Neutrophil (primary cell): ENCODE measurements around the gene ITPK1.

ENCODE experiments used
- H3K27ac ChIP-seq: fragments of 200-600 bp; sonication (generic); 2 replicates; pipeline ENCODE4 v1.5.1; 2016; ENCODE audit warnings: mild to moderate bottlenecking, moderate library complexity
- H3K27me3 ChIP-seq: fragments of 200-600 bp; sonication (generic); 2 replicates; pipeline ENCODE4 v1.6.0; 2016; ENCODE audit warnings: mild to moderate bottlenecking
- H3K36me3 ChIP-seq: fragments of 200-600 bp; sonication (generic); 2 replicates; pipeline ENCODE4 v1.5.1; 2017
- H3K4me1 ChIP-seq, 2 experiments: fragments of 200-600 bp in 1 of 2; sonication (generic) in 1 of 2; 1 replicate in 1 of 2; 2 replicates in 1 of 2; pipeline versions ENCODE4 v1.5.1 to v1.6.1; 2013 to 2016; ENCODE audit warnings: low read depth in 1 of 2, low read length in 1 of 2, mild to moderate bottlenecking in 1 of 2, moderate library complexity in 1 of 2; ENCODE audit not compliant: control insufficient read depth in 1 of 2, insufficient read depth in 1 of 2
- H3K4me3 ChIP-seq, 2 experiments: fragments of 200-600 bp in 1 of 2; sonication (generic) in 1 of 2; 1 replicate in 1 of 2; 2 replicates in 1 of 2; pipeline ENCODE4 v1.5.1; 2013 to 2016; ENCODE audit warnings: low read depth in 1 of 2, low read length in 1 of 2, mild to moderate bottlenecking in 1 of 2, moderate library complexity in 1 of 2
- H3K9me3 ChIP-seq: fragments of 200-600 bp; sonication (generic); 2 replicates; pipeline ENCODE4 v1.5.1; 2016
- TF ChIP-seq, protein P1 (sequence below): fragments of 200-600 bp; sonication (generic); IDR thresholded peaks from 2 replicates; pipeline ENCODE4 v1.5.1; 2016; ENCODE audit warnings: antibody characterized with exemption

The ITPK1 gene

DNA sequence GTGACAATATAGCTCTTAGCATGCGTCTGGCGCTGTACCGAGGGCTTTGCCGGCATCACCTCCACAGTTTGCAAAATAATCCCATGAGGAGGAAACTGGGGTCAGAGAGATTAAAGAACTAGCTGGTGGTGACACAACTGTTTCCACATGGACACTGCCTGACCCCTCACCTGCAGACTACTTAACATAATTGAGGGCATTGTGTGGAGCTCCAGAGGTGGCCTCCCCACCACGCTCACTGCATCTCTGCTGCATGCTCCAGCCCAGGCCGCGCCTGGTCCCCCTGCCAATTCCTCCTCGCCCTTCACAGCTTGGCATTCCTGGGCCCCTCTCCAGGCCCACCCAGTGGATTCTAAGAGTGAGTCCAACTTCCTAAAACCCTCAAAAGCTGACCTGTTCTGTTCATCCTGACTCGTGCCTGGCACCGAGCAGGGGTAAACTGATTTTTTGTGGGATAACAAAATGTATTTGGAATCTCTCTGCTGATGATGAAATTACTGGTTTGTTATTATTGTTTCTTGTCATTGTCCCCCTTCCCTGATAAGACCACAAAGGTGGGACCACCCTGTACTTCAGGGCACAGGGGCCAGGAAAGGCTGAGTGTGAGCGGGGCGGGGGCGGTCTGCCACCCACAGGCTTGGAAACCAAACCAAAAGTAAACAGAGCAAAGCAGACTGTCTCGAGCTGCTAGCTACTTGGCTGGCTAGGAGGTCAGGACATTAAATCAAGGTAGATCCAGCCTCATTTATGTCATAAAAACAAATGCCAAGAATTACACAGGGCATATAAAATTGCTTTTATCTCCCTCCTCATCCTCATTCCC is 152.2 kb downstream of the ITPK1 start:
- TF ChIP-seq, protein P1, sequence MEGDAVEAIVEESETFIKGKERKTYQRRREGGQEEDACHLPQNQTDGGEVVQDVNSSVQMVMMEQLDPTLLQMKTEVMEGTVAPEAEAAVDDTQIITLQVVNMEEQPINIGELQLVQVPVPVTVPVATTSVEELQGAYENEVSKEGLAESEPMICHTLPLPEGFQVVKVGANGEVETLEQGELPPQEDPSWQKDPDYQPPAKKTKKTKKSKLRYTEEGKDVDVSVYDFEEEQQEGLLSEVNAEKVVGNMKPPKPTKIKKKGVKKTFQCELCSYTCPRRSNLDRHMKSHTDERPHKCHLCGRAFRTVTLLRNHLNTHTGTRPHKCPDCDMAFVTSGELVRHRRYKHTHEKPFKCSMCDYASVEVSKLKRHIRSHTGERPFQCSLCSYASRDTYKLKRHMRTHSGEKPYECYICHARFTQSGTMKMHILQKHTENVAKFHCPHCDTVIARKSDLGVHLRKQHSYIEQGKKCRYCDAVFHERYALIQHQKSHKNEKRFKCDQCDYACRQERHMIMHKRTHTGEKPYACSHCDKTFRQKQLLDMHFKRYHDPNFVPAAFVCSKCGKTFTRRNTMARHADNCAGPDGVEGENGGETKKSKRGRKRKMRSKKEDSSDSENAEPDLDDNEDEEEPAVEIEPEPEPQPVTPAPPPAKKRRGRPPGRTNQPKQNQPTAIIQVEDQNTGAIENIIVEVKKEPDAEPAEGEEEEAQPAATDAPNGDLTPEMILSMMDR, result no peak
- Histone ChIP-seq H3K4me3 (no peak overlapping the region), H3K27ac (no peak overlapping the region), H3K9me3 (no peaks in the 10 kb centered on the region), H3K4me1 (no peaks in the 10 kb centered on the region), H3K36me3 (peaks cover 44% of the 10 kb centered on the region), H3K27me3 (no peaks in the 10 kb centered on the region)

DNA sequence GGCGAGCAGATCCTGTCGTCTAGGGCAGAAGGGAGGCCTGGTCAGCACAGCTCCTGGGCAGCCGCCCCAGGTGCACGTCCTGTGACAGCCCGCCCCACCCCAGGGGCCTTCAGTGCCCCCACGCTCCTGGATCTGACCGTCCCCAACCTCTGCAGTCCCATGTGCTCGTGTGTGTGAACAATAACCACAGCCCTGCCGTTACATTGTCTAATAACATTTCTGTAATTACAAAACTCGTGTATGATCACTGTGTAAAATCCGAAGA is 153.0 kb downstream of the ITPK1 start:
- Histone ChIP-seq H3K27me3 (no peaks in the 10 kb centered on the region), H3K4me1 (no peaks in the 10 kb centered on the region), H3K36me3 (peaks cover 52% of the 10 kb centered on the region), H3K27ac (no peak overlapping the region), H3K4me3 (no peak overlapping the region), H3K9me3 (no peaks in the 10 kb centered on the region)
- TF ChIP-seq, protein P1, result no peak

DNA sequence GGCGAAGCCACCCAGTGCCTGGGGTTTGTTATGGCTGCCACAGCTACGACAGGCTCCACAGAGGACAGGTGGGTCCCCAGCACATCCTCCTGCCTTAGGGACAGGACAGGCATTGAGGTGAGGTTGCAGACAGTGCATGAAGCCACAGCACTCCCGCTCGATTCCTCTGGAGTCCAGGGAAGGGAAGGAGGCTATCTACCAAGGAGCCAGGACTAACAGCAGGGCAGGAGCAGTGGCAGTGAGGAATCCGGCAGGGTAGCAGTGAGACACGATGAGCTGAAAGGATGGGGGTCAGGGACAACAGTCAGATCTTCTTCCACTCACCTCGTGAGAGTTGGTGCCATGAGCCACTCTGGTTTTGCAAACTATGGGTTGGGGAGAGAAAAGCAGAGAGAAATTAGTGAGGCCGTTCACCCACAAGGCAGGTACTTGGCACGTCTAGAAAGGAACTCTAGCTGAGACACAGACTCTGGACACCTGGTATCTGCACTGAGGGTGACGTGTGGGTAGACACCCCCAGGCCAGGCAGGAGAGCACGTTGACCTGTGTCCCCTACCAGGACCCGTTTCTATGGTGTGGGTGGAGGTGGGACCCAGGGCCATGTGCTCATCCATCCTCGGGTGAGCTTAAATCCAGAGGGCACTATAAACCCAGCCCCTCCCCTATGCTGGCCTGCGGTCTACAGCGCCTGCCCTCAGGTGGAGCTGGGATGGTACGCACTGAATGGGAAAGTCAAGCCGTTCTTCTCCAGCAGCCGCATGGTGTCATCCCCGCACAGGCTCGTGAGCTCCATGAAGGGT is 153.5 kb downstream of the ITPK1 start:
- H3K9me3 ChIP-seq, result no peaks in the 10 kb centered on the region
- no peaks in the 10 kb centered on the region for H3K27me3 ChIP-seq
- TF ChIP-seq, protein P1, result no peak
- H3K4me3 ChIP-seq, result no peak overlapping the region
- peaks cover 57% of the 10 kb centered on the region for H3K36me3 ChIP-seq
- no peaks in the 10 kb centered on the region for H3K4me1 ChIP-seq
- no peak overlapping the region for H3K27ac ChIP-seq

DNA sequence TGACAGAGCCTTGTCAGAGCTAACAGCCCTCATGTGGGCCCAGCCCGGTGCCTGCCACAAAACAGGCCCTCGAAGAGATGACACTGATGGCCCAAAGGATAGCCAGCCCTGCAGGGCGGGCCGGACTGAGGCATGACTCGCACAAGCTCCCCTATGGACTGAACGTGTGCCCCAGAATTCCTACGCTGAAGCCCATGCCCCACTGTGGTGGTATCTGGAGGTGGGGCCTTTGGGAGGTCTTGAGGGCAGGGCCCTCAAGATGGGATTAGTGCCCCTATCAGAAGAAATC is 154.2 kb downstream of the ITPK1 start:
- Histone ChIP-seq H3K4me3 (no peak overlapping the region), H3K36me3 (peaks cover 64% of the 10 kb centered on the region), H3K9me3 (no peaks in the 10 kb centered on the region), H3K27ac (no peak overlapping the region), H3K27me3 (no peaks in the 10 kb centered on the region), H3K4me1 (no peaks in the 10 kb centered on the region)
- TF ChIP-seq, protein P1, result no peak

DNA sequence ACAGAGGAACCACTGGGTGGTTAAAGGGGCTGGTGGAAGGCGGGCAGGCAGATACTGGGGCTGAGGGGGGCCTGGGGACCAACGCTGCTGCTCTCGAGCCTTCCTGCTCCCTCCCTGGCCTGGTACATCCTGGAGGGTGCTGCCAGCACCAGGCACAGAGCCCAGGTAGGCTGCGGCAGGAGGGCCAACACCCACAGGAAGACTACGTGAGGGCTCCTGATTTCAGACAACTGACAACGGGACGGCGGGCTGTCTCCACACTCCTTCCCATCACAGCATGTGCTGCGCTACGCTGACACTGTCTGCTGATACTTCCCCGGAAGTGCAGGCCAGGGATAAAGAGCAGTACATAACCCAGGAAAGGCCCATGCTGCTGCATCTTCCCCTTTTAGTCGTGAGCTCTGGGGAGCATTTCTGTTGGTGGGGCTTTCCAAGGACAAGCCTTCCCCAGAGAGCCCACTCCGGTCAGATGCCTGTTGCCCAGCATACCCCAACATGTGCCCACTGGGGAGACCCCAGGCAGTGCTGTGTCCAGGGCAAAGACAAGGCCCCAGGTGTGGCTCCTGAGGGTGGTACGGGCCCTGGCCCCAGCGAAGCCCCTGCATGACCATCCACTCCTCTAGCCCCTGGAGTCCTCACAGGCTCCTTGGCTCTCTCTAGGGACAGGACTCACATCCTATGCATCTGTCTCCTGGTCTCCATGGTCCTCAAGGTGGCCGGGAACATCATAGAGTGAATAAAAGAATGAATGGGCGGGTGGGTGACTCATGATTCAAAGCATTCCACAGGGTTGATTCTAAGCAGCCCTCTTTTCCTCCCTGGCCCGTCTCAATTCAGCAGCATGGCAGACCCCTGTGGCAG is 154.8 kb downstream of the ITPK1 start:
- H3K4me3 ChIP-seq, result no peak overlapping the region
- H3K27ac ChIP-seq, result no peak overlapping the region
- H3K36me3 ChIP-seq, result peaks cover 70% of the 10 kb centered on the region
- TF ChIP-seq, protein P1, result no peak
- no peaks in the 10 kb centered on the region for H3K27me3 ChIP-seq
- H3K4me1 ChIP-seq, result no peaks in the 10 kb centered on the region
- no peaks in the 10 kb centered on the region for H3K9me3 ChIP-seq
